Measurements from ENCODE around the gene ORAI3. TPM values are rescaled to one million over a fixed set of nuclear protein-coding genes. Genes with fewer than 3 reads are reported as not detected.

Gene ORAI3
- total and polyA plus RNA-seq, 2 of the 13 experiments (the other 11 are each of a cell fraction or from before 2014, with no cell fraction given): 11.4 to 32.0 TPM

DNA sequence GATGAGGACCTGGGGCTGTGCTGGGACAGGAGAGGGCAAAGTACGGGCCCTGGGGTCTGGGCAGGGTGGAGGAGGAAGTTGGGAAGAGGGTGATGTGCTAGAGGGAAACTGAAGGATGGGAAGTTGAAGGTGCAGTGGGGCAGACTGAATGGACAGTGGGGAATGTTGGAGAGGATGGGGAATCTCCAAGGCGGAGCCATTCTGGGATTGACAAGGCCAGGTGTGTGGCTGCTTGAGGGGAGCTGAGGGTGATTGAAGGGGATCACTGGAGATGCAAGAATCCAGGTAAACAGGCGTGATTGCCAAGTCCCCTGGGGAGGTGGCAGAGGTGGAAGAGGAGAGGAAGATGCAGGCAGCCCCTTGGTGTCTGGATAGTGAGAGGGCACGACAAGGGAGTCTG, 27.6 kb downstream of the ORAI3 start:
- H3K4me1 ChIP-seq (ENCODE audit: insufficient read depth, low read length): no peaks in the 10 kb centered on the region
- ATAC-seq (no peak), DNase-seq (ENCODE audit: low spot score) (no peak), FAIRE-seq (no peak)
- no peaks in the 10 kb centered on the region for H3K27me3 ChIP-seq (ENCODE audit: control insufficient read depth in 1 of 2, insufficient read depth in 2 of 2, low read length in 2 of 2)
- in situ Hi-C loops (cut with HindIII; ENCODE audit: extremely low pct_ligation_motif_present, low pct_unique_long_range_greater_than_20kb) (loop anchor here (25.0 kb wide), 1 partner anchor 736 kb away; a partner anchor contains a TSS), intact Hi-C loops (cut with micrococcal nuclease; ENCODE audit: unreplicated experiment) (no loop called here)
- no peak overlapping the region for H3K4me2 ChIP-seq (ENCODE audit: low read depth, low read length)
- BruUV-seq (replicated peaks): no TSS peak
- H2AFZ ChIP-seq (ENCODE audit: low read length): no peak overlapping the region
- no peaks in the 10 kb centered on the region; the same call in 1 of the 2 replicates for H4K20me1 ChIP-seq (ENCODE audit: insufficient read depth, low read length)
- peaks cover 52 to 86% of the 10 kb centered on the region in 2 experiments for H3K36me3 ChIP-seq (replicated peaks in 1 of 2; ENCODE audit: control insufficient read depth in 1 of 2, insufficient read depth in 2 of 2, low read length in 2 of 2)
- H3K4me3 ChIP-seq (replicated peaks in 1 of 3; ENCODE audit: insufficient read depth in 1 of 3, low read depth in 2 of 3, low read length in 3 of 3): no peak overlapping the region
- H3K9ac ChIP-seq (ENCODE audit: insufficient read depth, low read depth, low read length): no peak overlapping the region
- 99% methylated on average over 4 of the region's 4 CpGs for WGBS (ENCODE audit: low lambda C conversion rate)
- ChIA-PET POLR2A (interaction anchor here (1.7 kb wide), 1 partner anchor 8 kb away, joined by 8 read pairs; the partner anchor contains the start of gene HSD3B7), CTCF (ENCODE audit: low intra/inter-chr PET ratio, low total read pairs) (no interaction called here)
- H3K27ac ChIP-seq (ENCODE audit: extremely low read length, insufficient read depth, low read length): no peak overlapping the region
- H3K9me3 ChIP-seq (ENCODE audit: low read length): no peaks in the 10 kb centered on the region
- no peaks in the 10 kb centered on the region for H3K79me2 ChIP-seq (ENCODE audit: insufficient read depth, low read length)
- TF ChIP-seq U2AF2 (IDR thresholded peaks at IDR 0.05; ENCODE audit: low read depth, low read length) (no peak), NBN (conservative IDR thresholded peaks at IDR 0.05) (no peak), ZNF543 (CRISPR knock-in tag; IDR thresholded peaks at IDR 0.05) (no peak), ZNF441 (CRISPR knock-in tag; IDR thresholded peaks at IDR 0.05; ENCODE audit: borderline replicate concordance) (no peak), JARID2 (CRISPR knock-in tag; IDR thresholded peaks at IDR 0.05; ENCODE audit: insufficient replicate concordance) (no peak), NFE2L1 (CRISPR knock-in tag; IDR thresholded peaks at IDR 0.05; ENCODE audit: borderline replicate concordance) (no peak), ZNF773 (CRISPR knock-in tag; IDR thresholded peaks at IDR 0.05; ENCODE audit: borderline replicate concordance) (no peak)
- TF ChIP-seq, protein P1, sequence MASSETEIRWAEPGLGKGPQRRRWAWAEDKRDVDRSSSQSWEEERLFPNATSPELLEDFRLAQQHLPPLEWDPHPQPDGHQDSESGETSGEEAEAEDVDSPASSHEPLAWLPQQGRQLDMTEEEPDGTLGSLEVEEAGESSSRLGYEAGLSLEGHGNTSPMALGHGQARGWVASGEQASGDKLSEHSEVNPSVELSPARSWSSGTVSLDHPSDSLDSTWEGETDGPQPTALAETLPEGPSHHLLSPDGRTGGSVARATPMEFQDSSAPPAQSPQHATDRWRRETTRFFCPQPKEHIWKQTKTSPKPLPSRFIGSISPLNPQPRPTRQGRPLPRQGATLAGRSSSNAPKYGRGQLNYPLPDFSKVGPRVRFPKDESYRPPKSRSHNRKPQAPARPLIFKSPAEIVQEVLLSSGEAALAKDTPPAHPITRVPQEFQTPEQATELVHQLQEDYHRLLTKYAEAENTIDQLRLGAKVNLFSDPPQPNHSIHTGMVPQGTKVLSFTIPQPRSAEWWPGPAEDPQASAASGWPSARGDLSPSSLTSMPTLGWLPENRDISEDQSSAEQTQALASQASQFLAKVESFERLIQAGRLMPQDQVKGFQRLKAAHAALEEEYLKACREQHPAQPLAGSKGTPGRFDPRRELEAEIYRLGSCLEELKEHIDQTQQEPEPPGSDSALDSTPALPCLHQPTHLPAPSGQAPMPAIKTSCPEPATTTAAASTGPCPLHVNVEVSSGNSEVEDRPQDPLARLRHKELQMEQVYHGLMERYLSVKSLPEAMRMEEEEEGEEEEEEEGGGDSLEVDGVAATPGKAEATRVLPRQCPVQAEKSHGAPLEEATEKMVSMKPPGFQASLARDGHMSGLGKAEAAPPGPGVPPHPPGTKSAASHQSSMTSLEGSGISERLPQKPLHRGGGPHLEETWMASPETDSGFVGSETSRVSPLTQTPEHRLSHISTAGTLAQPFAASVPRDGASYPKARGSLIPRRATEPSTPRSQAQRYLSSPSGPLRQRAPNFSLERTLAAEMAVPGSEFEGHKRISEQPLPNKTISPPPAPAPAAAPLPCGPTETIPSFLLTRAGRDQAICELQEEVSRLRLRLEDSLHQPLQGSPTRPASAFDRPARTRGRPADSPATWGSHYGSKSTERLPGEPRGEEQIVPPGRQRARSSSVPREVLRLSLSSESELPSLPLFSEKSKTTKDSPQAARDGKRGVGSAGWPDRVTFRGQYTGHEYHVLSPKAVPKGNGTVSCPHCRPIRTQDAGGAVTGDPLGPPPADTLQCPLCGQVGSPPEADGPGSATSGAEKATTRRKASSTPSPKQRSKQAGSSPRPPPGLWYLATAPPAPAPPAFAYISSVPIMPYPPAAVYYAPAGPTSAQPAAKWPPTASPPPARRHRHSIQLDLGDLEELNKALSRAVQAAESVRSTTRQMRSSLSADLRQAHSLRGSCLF (CRISPR knock-in tag; IDR thresholded peaks at IDR 0.05; ENCODE audit: borderline replicate concordance): no peak
- TF ChIP-seq, protein P2, sequence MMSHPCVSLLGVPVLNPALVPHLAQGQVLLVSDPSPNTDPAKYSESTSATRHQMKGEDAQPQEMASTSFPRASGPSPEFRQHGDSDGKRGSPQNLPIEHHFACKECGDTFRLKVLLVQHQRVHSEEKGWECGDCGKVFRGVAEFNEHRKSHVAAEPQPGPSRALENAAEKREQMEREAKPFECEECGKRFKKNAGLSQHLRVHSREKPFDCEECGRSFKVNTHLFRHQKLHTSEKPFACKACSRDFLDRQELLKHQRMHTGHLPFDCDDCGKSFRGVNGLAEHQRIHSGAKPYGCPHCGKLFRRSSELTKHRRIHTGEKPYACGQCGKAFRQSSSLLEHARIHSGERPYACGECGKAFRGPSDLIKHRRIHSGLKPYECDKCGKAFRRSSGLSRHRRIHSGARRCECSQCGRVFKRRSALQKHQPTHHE (CRISPR knock-in tag; IDR thresholded peaks at IDR 0.05; ENCODE audit: borderline replicate concordance): no peak
- TF ChIP-seq, protein P3, sequence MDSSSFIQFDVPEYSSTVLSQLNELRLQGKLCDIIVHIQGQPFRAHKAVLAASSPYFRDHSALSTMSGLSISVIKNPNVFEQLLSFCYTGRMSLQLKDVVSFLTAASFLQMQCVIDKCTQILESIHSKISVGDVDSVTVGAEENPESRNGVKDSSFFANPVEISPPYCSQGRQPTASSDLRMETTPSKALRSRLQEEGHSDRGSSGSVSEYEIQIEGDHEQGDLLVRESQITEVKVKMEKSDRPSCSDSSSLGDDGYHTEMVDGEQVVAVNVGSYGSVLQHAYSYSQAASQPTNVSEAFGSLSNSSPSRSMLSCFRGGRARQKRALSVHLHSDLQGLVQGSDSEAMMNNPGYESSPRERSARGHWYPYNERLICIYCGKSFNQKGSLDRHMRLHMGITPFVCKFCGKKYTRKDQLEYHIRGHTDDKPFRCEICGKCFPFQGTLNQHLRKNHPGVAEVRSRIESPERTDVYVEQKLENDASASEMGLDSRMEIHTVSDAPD (CRISPR knock-in tag; IDR thresholded peaks at IDR 0.05): no peak
- TF ChIP-seq, protein P4, sequence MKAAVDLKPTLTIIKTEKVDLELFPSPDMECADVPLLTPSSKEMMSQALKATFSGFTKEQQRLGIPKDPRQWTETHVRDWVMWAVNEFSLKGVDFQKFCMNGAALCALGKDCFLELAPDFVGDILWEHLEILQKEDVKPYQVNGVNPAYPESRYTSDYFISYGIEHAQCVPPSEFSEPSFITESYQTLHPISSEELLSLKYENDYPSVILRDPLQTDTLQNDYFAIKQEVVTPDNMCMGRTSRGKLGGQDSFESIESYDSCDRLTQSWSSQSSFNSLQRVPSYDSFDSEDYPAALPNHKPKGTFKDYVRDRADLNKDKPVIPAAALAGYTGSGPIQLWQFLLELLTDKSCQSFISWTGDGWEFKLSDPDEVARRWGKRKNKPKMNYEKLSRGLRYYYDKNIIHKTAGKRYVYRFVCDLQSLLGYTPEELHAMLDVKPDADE (CRISPR knock-in tag; IDR thresholded peaks at IDR 0.05): no peak
- TF ChIP-seq, protein P5, sequence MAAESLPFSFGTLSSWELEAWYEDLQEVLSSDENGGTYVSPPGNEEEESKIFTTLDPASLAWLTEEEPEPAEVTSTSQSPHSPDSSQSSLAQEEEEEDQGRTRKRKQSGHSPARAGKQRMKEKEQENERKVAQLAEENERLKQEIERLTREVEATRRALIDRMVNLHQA (CRISPR knock-in tag; IDR thresholded peaks at IDR 0.05): no peak
- TF ChIP-seq, protein P6, sequence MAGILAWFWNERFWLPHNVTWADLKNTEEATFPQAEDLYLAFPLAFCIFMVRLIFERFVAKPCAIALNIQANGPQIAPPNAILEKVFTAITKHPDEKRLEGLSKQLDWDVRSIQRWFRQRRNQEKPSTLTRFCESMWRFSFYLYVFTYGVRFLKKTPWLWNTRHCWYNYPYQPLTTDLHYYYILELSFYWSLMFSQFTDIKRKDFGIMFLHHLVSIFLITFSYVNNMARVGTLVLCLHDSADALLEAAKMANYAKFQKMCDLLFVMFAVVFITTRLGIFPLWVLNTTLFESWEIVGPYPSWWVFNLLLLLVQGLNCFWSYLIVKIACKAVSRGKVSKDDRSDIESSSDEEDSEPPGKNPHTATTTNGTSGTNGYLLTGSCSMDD (CRISPR knock-in tag; IDR thresholded peaks at IDR 0.05): no peak
- TF ChIP-seq, protein P7, sequence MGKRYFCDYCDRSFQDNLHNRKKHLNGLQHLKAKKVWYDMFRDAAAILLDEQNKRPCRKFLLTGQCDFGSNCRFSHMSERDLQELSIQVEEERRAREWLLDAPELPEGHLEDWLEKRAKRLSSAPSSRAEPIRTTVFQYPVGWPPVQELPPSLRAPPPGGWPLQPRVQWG (CRISPR knock-in tag; IDR thresholded peaks at IDR 0.05; ENCODE audit: borderline replicate concordance, low read depth): no peak
